Activated CD4-positive, alpha-beta T cell treated with anti-CD3 and anti-CD28 coated beads, Interleukin-2, amount 10 ng/mL, durations not matched to agents 24 days and 14 days (primary cell): ENCODE results near the gene COLEC12. TPM values are rescaled to one million over a fixed set of nuclear protein-coding genes. Genes with fewer than 3 reads are reported as not detected.
"Not testable (repeated sequence)": the region's sequence is repeated elsewhere in the genome, so short reads cannot be mapped to it uniquely, and the experiment has no call there.

ENCODE experiments used
- DNase-seq: peaks from one replicate; pipeline ENCODE4 v3.0.0; 2022
- H3K27ac Mint-ChIP-seq: one replicate; pipeline ENCODE4 v1.8.0; 2022; ENCODE audit warnings: mild to moderate bottlenecking, mixed read lengths
- H3K27me3 Mint-ChIP-seq: one replicate; pipeline ENCODE4 v1.8.0; 2022; ENCODE audit warnings: mixed read lengths
- H3K36me3 Mint-ChIP-seq: one replicate; pipeline ENCODE4 v1.8.0; 2022; ENCODE audit warnings: low read depth, mild to moderate bottlenecking, mixed read lengths
- H3K4me1 Mint-ChIP-seq: one replicate; pipeline ENCODE4 v1.8.0; 2021; ENCODE audit warnings: mixed read lengths
- H3K4me3 Mint-ChIP-seq: one replicate; pipeline ENCODE4 v1.8.0; 2022; ENCODE audit warnings: mild to moderate bottlenecking, moderate library complexity, mixed read lengths
- H3K9me3 Mint-ChIP-seq: one replicate; pipeline ENCODE4 v1.8.0; 2021; ENCODE audit warnings: mixed read lengths
- intact Hi-C: fragments of 100-400 bp; cut with micrococcal nuclease; formaldehyde crosslinking; loops from one replicate; pipeline ENCODE4 v1.15.1; 2023
- total RNA-seq: library from RNA; stranded (reverse); gene quantifications from 2 replicates; pipeline ENCODE4 v1.2.3, GENCODE V29; 2022

The COLEC12 gene
- total RNA-seq, 1 donor from 2014 or later: not detected

DNA sequence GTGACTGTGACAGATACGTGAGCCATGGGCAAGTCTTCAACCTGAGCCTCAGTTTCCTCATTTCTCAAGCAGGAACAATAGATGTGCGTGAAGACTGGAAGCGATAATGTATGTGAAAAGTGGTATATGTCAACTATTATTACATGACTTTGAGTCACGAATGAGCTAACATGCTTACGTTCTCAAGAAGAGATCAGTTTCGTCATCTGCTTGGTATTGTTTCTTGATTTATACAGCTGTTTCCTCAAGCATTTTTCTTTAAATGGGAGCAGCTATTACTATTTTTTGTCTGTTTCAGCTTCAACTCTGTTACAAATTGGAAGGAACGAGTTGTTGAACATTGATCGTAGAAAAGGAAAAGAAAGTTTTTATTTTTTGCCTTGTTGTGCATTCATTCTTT is 184.1 kb downstream of the COLEC12 start:
- Mint-ChIP-seq H3K27me3 (peaks cover 4% of the 10 kb centered on the region), H3K4me3 (no peak overlapping the region), H3K27ac (no peak overlapping the region), H3K9me3 (no peaks in the 10 kb centered on the region), H3K36me3 (no peaks in the 10 kb centered on the region), H3K4me1 (peaks cover 3% of the 10 kb centered on the region)
- DNase-seq: no peak
- intact Hi-C loops: no loop called here

DNA sequence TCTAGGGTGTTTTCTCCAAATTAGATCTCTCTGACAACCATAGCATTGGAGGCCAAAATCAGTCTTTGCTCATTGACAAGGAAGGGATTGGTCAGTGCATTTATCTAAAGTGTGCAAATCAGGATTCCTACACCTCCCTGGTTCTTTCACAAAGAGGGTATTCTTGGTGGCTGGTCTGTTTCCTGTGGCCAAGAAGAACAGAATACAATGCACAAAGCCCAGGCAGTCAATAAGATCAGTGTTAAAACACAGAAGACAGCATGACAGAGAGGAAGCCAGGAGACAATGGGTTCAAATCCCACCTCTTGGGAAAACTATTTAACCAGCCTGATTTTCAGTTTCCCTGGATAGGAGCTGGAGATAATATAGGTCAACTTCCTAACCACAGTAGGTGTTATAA is 186.6 kb downstream of the COLEC12 start:
- no peaks in the 10 kb centered on the region for H3K9me3 Mint-ChIP-seq
- no peaks in the 10 kb centered on the region for H3K36me3 Mint-ChIP-seq
- H3K27me3 Mint-ChIP-seq: peaks cover 3% of the 10 kb centered on the region
- intact Hi-C loops: no loop called here
- no peak for DNase-seq
- H3K4me1 Mint-ChIP-seq: no peaks in the 10 kb centered on the region
- no peak overlapping the region for H3K27ac Mint-ChIP-seq
- no peak overlapping the region for H3K4me3 Mint-ChIP-seq

DNA sequence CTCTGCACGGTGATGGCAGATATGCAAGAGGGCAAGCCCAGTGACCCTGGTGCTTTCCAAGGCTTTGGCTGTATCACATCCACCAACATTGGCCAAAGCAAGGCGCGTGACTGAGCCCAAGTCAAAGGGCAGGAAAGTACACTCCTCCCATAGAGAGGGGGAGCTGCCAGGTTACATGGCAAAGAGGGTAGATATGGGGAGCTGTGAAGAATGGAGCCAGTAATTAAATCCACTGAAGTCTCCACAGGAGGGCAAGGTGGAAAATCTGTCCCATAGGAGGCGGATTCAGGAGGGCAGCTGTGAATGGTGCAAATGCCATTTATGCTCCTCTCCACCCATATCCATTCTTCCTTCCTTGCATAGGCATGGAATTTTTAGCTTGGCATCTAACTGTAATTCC is 188.1 kb downstream of the COLEC12 start:
- H3K9me3 Mint-ChIP-seq: no peaks in the 10 kb centered on the region
- H3K36me3 Mint-ChIP-seq: no peaks in the 10 kb centered on the region
- H3K4me3 Mint-ChIP-seq: no peak overlapping the region
- intact Hi-C loops: no loop called here
- H3K27me3 Mint-ChIP-seq: peaks cover 6% of the 10 kb centered on the region
- H3K27ac Mint-ChIP-seq: no peak overlapping the region
- no peak for DNase-seq
- H3K4me1 Mint-ChIP-seq: no peaks in the 10 kb centered on the region

DNA sequence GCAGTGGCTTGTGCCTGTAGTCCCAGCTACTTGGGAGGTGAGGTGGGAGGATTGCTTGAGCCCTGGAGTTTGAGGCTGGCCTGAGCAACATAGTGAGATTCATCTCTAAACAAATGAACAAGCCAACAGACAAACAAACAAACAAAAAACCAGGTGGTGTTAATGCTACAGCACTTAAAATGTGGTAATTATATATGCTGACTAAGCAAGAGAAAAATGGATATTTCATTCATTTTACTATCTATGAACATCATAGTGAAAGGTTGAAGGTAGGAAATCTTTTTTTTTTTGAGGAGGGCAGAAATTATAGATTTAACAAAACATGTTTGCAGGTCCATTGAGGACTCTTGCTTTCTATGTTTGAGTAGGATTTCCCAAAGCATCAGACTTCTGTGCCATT is 190.5 kb downstream of the COLEC12 start:
- Mint-ChIP-seq H3K9me3 (no peaks in the 10 kb centered on the region), H3K36me3 (no peaks in the 10 kb centered on the region), H3K4me3 (no peak overlapping the region), H3K27ac (no peak overlapping the region), H3K27me3 (peaks cover 6% of the 10 kb centered on the region), H3K4me1 (no peaks in the 10 kb centered on the region)
- DNase-seq: no peak
- intact Hi-C loops: no loop called here

DNA sequence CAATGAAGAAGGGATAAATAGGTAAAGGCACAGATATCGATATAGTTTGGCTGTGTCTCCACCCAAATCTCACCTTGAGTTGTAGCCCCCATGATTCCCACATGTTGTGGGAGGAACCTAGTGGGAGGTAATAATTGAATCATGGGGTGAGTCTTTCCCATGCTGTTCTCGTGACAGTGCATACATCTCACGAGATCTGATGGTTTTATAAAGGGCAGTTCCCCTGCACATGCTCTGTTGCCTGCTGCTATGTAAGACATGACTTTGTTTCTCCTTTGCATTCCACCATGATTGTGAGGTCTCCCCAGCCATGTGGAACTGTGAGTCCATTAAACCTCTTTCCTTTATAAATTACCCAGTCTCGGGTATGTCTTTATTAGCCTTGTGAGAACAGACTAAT is 192.4 kb downstream of the COLEC12 start:
- H3K9me3 Mint-ChIP-seq, DNase-seq, H3K27ac Mint-ChIP-seq, H3K4me1 Mint-ChIP-seq, H3K36me3 Mint-ChIP-seq, H3K27me3 Mint-ChIP-seq, intact Hi-C loops, H3K4me3 Mint-ChIP-seq: not testable (repeated sequence)

DNA sequence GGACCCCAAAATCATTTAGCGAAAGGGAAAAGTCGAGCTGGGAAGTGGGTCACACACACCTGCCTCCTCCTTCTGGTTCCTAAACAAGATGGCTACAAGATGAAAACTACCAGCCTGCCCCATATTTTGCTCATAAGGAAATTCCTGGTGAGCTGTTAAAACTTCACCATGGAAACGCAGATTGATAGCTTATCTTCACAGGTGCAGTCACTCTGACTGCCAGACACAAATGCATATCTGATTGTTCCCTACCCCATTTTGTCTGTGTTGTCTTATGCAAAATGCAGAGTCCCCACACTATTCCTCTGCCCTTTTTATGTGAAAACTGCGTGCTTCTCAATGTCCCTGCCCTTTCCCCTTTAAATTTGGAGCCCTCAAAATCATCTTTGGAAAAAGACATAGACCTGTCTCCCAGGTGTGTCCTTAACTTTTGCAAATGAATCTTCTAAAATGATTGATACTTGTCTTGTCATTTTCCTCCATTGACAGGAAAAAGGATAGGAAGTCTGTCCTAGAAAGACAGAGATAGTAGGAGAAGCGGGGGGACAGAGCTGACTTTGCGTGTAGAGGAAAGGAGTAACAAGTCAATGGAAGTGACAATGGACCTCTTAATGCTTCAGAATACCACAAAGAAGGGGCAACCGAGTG is 193.8 kb downstream of the COLEC12 start:
- no peak overlapping the region for H3K4me3 Mint-ChIP-seq
- DNase-seq: no peak
- peaks cover 6% of the 10 kb centered on the region for H3K27me3 Mint-ChIP-seq

DNA sequence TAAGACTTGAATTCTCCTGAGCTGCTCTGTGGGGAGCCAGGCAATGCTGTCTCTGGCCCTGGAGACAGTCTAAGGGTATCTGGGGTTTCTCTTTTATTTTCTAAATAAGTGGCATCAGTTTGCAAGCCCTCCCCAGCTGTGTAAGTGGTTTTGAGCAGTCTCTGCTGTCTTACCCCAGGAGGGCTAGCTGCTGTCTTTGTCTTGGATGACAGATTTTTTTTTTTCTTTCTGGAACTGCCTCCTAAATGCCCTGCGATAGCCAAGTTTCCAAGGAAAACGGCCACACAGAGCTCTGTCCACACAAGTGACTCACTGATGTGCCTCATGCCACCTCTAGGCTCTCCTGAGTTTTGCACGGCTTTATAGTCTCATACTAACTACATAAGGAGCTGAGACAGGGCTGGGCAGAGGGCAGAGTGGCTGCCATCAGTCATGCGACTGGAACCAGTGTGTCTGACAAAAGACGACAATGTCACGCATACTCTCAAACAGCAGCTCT is 195.4 kb downstream of the COLEC12 start:
- peaks cover 8% of the 10 kb centered on the region for H3K27me3 Mint-ChIP-seq
- no peaks in the 10 kb centered on the region for H3K36me3 Mint-ChIP-seq
- no peak overlapping the region for H3K27ac Mint-ChIP-seq
- H3K4me3 Mint-ChIP-seq: no peak overlapping the region
- H3K9me3 Mint-ChIP-seq: no peaks in the 10 kb centered on the region
- intact Hi-C loops: no loop called here
- no peak for DNase-seq
- H3K4me1 Mint-ChIP-seq: no peaks in the 10 kb centered on the region

More for the DNA sequence above, 193.8 kb downstream of the COLEC12 start:
- no peak overlapping the region for H3K27ac Mint-ChIP-seq
- intact Hi-C loops: no loop called here
- no peaks in the 10 kb centered on the region for H3K9me3 Mint-ChIP-seq
- no peaks in the 10 kb centered on the region for H3K4me1 Mint-ChIP-seq
- H3K36me3 Mint-ChIP-seq: no peaks in the 10 kb centered on the region

DNA sequence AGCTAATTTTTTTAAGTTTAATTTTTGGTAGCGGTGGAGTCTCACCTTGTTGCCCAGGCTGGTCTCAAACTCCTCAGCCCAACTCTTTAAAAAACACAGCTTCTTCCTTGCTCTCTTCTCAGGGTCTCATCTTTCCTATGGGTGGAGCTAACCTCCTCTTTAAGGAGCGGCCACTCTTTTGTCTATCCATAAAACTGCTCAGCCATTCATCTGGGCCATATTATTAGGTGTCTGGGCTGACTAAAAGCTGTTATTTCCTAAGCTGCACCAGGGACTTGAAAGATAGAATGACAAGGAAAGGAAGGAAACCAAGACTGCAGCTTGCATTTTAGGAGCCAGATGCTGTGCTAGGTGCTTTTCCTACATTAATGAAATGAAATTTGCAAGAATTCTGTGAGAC is 196.9 kb downstream of the COLEC12 start:
- peaks cover 7% of the 10 kb centered on the region for H3K27me3 Mint-ChIP-seq

DNA sequence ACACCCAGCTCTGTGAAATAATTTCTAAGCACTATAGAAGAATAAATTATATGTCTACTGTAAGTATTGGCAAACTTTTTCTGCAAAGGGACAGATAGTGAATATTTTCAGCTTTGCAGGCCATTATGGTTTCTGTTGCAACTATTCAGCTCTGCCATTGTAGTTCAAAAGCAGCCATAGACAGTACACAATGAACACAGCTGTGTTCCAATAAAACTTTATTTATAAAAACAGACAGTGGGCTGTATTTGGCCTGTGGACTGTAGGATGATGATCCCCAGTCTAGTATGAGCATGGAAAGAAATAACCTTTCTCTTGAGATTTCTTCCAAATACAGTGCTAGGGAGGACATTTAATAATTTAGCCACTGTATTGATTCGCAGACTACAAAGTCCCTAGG is 197.5 kb downstream of the COLEC12 start:
- no peak overlapping the region for H3K4me3 Mint-ChIP-seq
- H3K27ac Mint-ChIP-seq: no peak overlapping the region
- H3K36me3 Mint-ChIP-seq: no peaks in the 10 kb centered on the region
- no peaks in the 10 kb centered on the region for H3K4me1 Mint-ChIP-seq
- no peak for DNase-seq
- no peaks in the 10 kb centered on the region for H3K9me3 Mint-ChIP-seq
- H3K27me3 Mint-ChIP-seq: peaks cover 5% of the 10 kb centered on the region
- intact Hi-C loops: no loop called here

More for the DNA sequence above, 196.9 kb downstream of the COLEC12 start:
- no peak for DNase-seq
- intact Hi-C loops: no loop called here
- Mint-ChIP-seq H3K36me3 (no peaks in the 10 kb centered on the region), H3K9me3 (no peaks in the 10 kb centered on the region), H3K27ac (no peak overlapping the region), H3K4me1 (no peaks in the 10 kb centered on the region), H3K4me3 (no peak overlapping the region)

DNA sequence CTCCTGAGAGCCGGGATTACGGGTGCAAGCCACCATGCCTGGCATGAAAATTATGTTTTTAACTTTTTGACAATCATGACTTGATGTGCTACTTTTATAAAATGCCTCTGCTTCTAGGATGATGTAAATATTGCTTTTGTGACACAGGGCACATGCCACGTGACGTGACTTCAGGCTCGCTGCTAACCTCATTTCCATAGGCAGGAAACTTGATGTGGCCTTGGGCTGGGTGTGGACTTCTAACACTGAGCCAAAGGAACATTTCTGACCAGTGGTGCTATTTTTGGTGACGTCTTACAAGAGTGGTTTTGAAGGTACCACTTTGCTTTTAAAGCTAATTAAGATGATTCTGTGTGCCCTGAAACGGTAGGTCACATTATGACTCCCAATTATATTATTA is 198.4 kb downstream of the COLEC12 start:
- H3K4me1 Mint-ChIP-seq: no peaks in the 10 kb centered on the region
- intact Hi-C loops: no loop called here
- no peaks in the 10 kb centered on the region for H3K9me3 Mint-ChIP-seq
- no peak overlapping the region for H3K27ac Mint-ChIP-seq
- no peak overlapping the region for H3K4me3 Mint-ChIP-seq
- H3K27me3 Mint-ChIP-seq: peaks cover 5% of the 10 kb centered on the region
- H3K36me3 Mint-ChIP-seq: no peaks in the 10 kb centered on the region
- no peak for DNase-seq

DNA sequence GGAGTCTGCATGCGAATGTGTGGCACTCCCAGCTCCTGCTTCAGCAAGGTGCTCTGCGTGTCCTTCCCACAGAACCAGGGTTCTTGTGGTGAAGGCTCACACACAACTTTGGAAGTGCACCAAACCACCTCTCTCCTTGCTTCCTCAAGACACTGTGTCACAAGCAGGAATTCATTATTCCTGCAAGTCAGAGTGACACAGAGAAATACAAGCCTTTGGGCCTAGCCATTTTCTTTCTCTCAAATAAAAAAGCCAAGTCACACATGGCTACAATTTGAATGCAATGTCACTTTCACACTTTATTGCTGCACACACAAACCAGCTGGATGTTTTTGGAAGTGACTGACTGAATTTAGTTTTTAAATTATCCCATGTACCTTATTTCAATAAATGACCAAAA is 202.6 kb downstream of the COLEC12 start:
- no peak overlapping the region for H3K4me3 Mint-ChIP-seq
- H3K9me3 Mint-ChIP-seq: no peaks in the 10 kb centered on the region
- no peaks in the 10 kb centered on the region for H3K36me3 Mint-ChIP-seq
- H3K27me3 Mint-ChIP-seq: peaks cover 13% of the 10 kb centered on the region
- DNase-seq: no peak
- no peaks in the 10 kb centered on the region for H3K4me1 Mint-ChIP-seq
- H3K27ac Mint-ChIP-seq: no peak overlapping the region
- intact Hi-C loops: no loop called here

DNA sequence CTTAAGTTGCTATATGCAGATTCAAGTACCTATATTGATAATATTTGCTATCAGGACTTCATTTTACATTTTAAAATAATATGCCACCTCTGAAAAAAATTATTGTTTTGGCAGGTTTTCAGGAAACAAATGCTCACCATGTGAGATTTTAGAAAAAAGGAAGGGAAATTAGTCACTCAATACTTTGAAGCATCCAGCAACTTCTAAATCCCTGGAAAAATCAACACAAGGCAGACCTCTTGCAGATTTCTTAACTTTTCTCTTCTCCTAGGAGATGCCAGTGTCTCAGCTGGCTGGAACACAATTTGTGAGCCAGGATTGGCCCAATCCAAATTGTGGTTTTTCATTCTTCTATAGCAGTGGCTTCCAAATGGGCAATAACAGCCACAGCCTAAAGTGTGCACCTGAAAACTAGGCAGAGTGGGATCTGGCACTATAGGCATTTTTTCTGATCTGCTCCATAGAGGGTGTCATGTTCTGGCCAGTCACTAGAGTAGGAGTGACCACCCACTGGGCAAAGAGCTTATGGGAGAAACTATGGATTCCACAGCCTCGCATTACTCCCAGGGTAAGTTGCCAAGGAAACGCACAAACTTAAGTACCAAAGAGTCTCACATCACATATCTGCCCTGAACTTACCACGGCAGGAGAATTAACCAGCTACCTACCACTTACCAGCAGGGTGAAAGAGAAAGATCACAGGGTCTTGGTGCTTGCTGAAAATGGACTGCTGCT is 204.6 kb downstream of the COLEC12 start:
- H3K27me3 Mint-ChIP-seq: peaks cover 13% of the 10 kb centered on the region
- H3K36me3 Mint-ChIP-seq: no peaks in the 10 kb centered on the region
- DNase-seq: no peak
- intact Hi-C loops: no loop called here
- H3K9me3 Mint-ChIP-seq: no peaks in the 10 kb centered on the region
- H3K4me3 Mint-ChIP-seq: no peak overlapping the region
- H3K27ac Mint-ChIP-seq: no peak overlapping the region
- H3K4me1 Mint-ChIP-seq: no peaks in the 10 kb centered on the region

DNA sequence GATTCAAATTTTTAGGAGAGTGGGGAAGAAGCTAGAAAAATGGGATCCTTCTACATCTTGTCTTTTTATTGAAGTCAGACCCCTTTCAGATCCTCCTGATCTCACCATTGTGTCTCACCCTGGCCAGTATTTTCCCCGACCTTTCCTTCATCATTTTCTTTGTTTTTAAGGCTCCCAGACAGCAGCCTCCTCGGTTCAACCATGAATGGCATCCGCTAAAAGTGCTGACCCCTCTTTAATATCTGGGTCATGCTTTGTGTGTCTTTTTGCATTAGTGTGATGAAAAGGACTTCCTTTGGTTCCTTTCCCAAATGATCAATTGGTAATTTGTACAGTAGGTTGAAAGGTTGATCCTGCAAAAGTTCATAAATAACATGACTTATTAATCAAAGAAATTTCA is 205.9 kb downstream of the COLEC12 start:
- intact Hi-C loops: no loop called here
- Mint-ChIP-seq H3K4me3 (no peak overlapping the region), H3K9me3 (no peaks in the 10 kb centered on the region), H3K4me1 (no peaks in the 10 kb centered on the region), H3K27me3 (peaks cover 11% of the 10 kb centered on the region), H3K36me3 (no peaks in the 10 kb centered on the region), H3K27ac (no peak overlapping the region)
- DNase-seq: no peak

DNA sequence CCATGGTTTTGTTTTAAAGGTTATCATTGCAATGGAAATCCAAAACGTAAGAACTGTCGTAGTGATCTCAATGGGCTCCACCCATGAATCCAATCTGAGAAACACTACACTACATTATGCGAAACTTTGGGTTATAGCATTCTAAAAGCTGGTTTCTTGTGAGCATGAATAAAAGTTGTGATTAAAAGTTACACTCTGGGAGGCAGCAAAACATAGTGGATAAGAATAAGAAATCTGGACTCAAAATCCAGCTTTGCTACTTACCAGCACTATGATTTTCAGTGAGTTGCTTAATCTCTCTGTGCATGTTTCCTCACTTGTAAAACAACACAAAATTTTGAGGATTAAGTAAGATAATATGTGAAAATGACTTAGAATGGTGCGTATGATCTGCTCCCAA is 207.0 kb downstream of the COLEC12 start:
- Mint-ChIP-seq H3K9me3 (no peaks in the 10 kb centered on the region), H3K4me3 (no peak overlapping the region), H3K27me3 (peaks cover 8% of the 10 kb centered on the region), H3K27ac (no peak overlapping the region), H3K36me3 (no peaks in the 10 kb centered on the region), H3K4me1 (no peaks in the 10 kb centered on the region)
- intact Hi-C loops: no loop called here
- DNase-seq: no peak
